H1 (cell line): ENCODE measurements around the gene TSC2. TPM values are rescaled to one million over a fixed set of nuclear protein-coding genes. Genes with fewer than 3 reads are reported as not detected.
A peak's percentile ranks its signal among the peaks of the same experiment; 100 is the strongest.
"Not testable (repeated sequence)": the region's sequence is repeated elsewhere in the genome, so short reads cannot be mapped to it uniquely, and the experiment has no call there.

Experiments
- CTCF ChIA-PET: fragments of 300-600 bp; sonication (Branson Sonifier 250); formaldehyde crosslinking; loops from one replicate; lab custom pipeline; 2021; ENCODE audit not compliant: partially characterized antibody; lab: Charles Lee
- POLR2A ChIA-PET: fragments of 300-600 bp; sonication (Branson Sonifier 250); formaldehyde crosslinking; loops from one replicate; lab custom pipeline; 2021; ENCODE audit warnings: inconsistent platforms; ENCODE audit not compliant: partially characterized antibody; lab: Charles Lee
- DNase-seq, 2 experiments: peaks; one replicate each; pipeline versions ENCODE4 v3.0.0 to v3.0.0-alpha.2; 2010 to 2022; ENCODE audit warnings: low spot score in 2 of 2, low read depth in 1 of 2, mixed read lengths in 1 of 2
- FAIRE-seq: peaks from 2 replicates; lab custom pipeline; 2011; peaks lifted over from hg19 to GRCh38; lab: Jason Lieb, UNC
- H2AFZ ChIP-seq: 2 replicates; pipeline ENCODE4 v1.8.1; 2012; ENCODE audit warnings: low read length, inconsistent platforms
- H2AK5ac ChIP-seq: 2 replicates; pipeline ENCODE4 v1.6.1; 2013; ENCODE audit warnings: low read depth, low read length
- H2BK120ac ChIP-seq: replicated peaks from 2 replicates; pipeline ENCODE3; 2013; ENCODE audit warnings: low read depth, low read length, inconsistent platforms
- H2BK12ac ChIP-seq: 2 replicates; pipeline ENCODE4 v1.6.1; 2013; ENCODE audit warnings: low read depth, low read length
- H2BK15ac ChIP-seq: 2 replicates; pipeline ENCODE4 v1.6.1; 2013; ENCODE audit warnings: low read length
- H2BK20ac ChIP-seq: 2 replicates; pipeline ENCODE4 v1.6.1; 2013; ENCODE audit warnings: low read length
- H2BK5ac ChIP-seq: 2 replicates; pipeline ENCODE4 v1.6.1; 2013; ENCODE audit warnings: low read depth, low read length
- H3K14ac ChIP-seq: 2 replicates; pipeline ENCODE4 v1.6.1; 2013; ENCODE audit warnings: inconsistent platforms; ENCODE audit not compliant: insufficient read length
- H3K18ac ChIP-seq: 2 replicates; pipeline ENCODE4 v1.6.1; 2013; ENCODE audit warnings: low read length; ENCODE audit errors: extremely low read depth
- H3K23ac ChIP-seq: 2 replicates; pipeline ENCODE4 v1.6.1; 2013; ENCODE audit warnings: inconsistent platforms; ENCODE audit not compliant: insufficient read length
- H3K23me2 ChIP-seq: 2 replicates; pipeline ENCODE4 v1.6.1; 2013; ENCODE audit warnings: low read depth, low read length
- H3K27ac ChIP-seq: 2 replicates; pipeline ENCODE4 v1.6.1; 2011; ENCODE audit warnings: low read depth, low read length, inconsistent platforms
- H3K27me3 ChIP-seq, 4 experiments: replicated peaks in 1 of 4; 1 replicate in 1 of 4; 2 replicates in 3 of 4; pipeline versions ENCODE4 v1.6.1 to v1.8.1; 2011 to 2013; ENCODE audit warnings: low read length in 3 of 4, mild to moderate bottlenecking in 3 of 4, inconsistent platforms in 2 of 4, mixed read lengths in 2 of 4, moderate library complexity in 1 of 4; ENCODE audit not compliant: control insufficient read depth in 3 of 4, insufficient read depth in 3 of 4; ENCODE audit errors: extremely low read depth in 1 of 4
- H3K36me3 ChIP-seq, 4 experiments: 2 replicates each; pipeline versions ENCODE4 v1.6.1 to v1.8.1; 2011 to 2013; ENCODE audit warnings: mild to moderate bottlenecking in 4 of 4, low read length in 3 of 4, moderate library complexity in 2 of 4, control low read depth in 1 of 4, inconsistent platforms in 1 of 4; ENCODE audit not compliant: insufficient read depth in 4 of 4, control insufficient read depth in 2 of 4
- H3K4ac ChIP-seq: replicated peaks from 2 replicates; pipeline ENCODE3; 2013; ENCODE audit warnings: low read length, low read depth, mixed read lengths, inconsistent platforms; ENCODE audit not compliant: insufficient read length
- H3K4me1 ChIP-seq, 4 experiments: replicated peaks in 1 of 4; 1 replicate in 1 of 4; 2 replicates in 3 of 4; pipeline versions ENCODE4 v1.6.1 to v1.8.1; 2011 to 2013; ENCODE audit warnings: low read length in 3 of 4, inconsistent platforms in 2 of 4, mixed read lengths in 1 of 4; ENCODE audit not compliant: insufficient read depth in 4 of 4, control insufficient read depth in 3 of 4
- H3K4me2 ChIP-seq, 2 experiments: 2 replicates each; pipeline versions ENCODE4 v1.6.1 to v1.8.1; 2011 to 2013; ENCODE audit warnings: low read depth in 2 of 2, low read length in 2 of 2, control low read depth in 1 of 2, inconsistent platforms in 1 of 2, mild to moderate bottlenecking in 1 of 2; ENCODE audit not compliant: insufficient read depth in 1 of 2
- H3K4me3 ChIP-seq, 4 experiments: fragments of 200-600, 300-600 bp in 1 of 4; sonication (generic), shearing (Covaris generic), sonication (Bioruptor Twin) in 1 of 4; 2 replicates each; pipeline versions ENCODE4 v1.5.1 to v1.8.1; 2011 to 2016; ENCODE audit warnings: low read length in 4 of 4, low read depth in 3 of 4, control low read depth in 2 of 4, inconsistent platforms in 2 of 4, mild to moderate bottlenecking in 2 of 4, mixed read lengths in 1 of 4, moderate library complexity in 1 of 4; ENCODE audit not compliant: insufficient read depth in 2 of 4; ENCODE audit errors: extremely low read depth in 1 of 4
- H3K56ac ChIP-seq: replicated peaks from 2 replicates; pipeline ENCODE3; 2013; ENCODE audit warnings: low read depth, mild to moderate bottlenecking, mixed read lengths, low read length, inconsistent platforms; ENCODE audit not compliant: insufficient read length
- H3K79me1 ChIP-seq: 2 replicates; pipeline ENCODE4 v1.6.1; 2013; ENCODE audit warnings: low read depth, low read length, control low read depth
- H3K79me2 ChIP-seq, 2 experiments: 2 replicates each; pipeline versions ENCODE4 v1.6.1 to v1.8.1; 2012 to 2013; ENCODE audit warnings: low read length in 2 of 2, mild to moderate bottlenecking in 2 of 2, inconsistent platforms in 1 of 2; ENCODE audit not compliant: insufficient read depth in 2 of 2, control insufficient read depth in 1 of 2
- H3K9ac ChIP-seq, 4 experiments: replicated peaks in 1 of 4; 1 replicate in 1 of 4; 2 replicates in 3 of 4; pipeline versions ENCODE4 v1.6.1 to v1.8.1; 2011 to 2013; ENCODE audit warnings: low read depth in 3 of 4, low read length in 3 of 4, control low read depth in 2 of 4, mild to moderate bottlenecking in 2 of 4, moderate library complexity in 2 of 4, inconsistent platforms in 1 of 4; ENCODE audit errors: extremely low read depth in 1 of 4
- H3K9me3 ChIP-seq, 2 experiments: 2 replicates each; pipeline versions ENCODE4 v1.6.1 to v1.8.1; 2012 to 2013; ENCODE audit warnings: mild to moderate bottlenecking in 2 of 2, moderate library complexity in 2 of 2, control low read depth in 1 of 2, inconsistent platforms in 1 of 2, low read depth in 1 of 2, low read length in 1 of 2, mixed read lengths in 1 of 2; ENCODE audit not compliant: insufficient read depth in 2 of 2
- H4K20me1 ChIP-seq, 2 experiments: replicated peaks in 1 of 2; 2 replicates each; pipeline versions ENCODE3 to v1.8.1; 2011 to 2013; ENCODE audit warnings: inconsistent platforms in 2 of 2, low read length in 2 of 2, mild to moderate bottlenecking in 1 of 2; ENCODE audit not compliant: insufficient read depth in 2 of 2, control insufficient read depth in 1 of 2
- H4K5ac ChIP-seq: 2 replicates; pipeline ENCODE4 v1.6.1; 2013; ENCODE audit warnings: low read length, low read depth, mixed read lengths, inconsistent platforms; ENCODE audit not compliant: insufficient read length
- H4K8ac ChIP-seq: 2 replicates; pipeline ENCODE4 v1.8.0; 2013; ENCODE audit warnings: mild to moderate bottlenecking, moderate library complexity, low read length, inconsistent platforms; ENCODE audit not compliant: insufficient read depth; ENCODE audit errors: extremely low read depth
- H4K91ac ChIP-seq: replicated peaks from 2 replicates; pipeline ENCODE3; 2013; ENCODE audit warnings: low read length, mixed read lengths, inconsistent platforms; ENCODE audit not compliant: insufficient read length
- BACH1 ChIP-seq: IDR thresholded peaks from 2 replicates; pipeline ENCODE4 v1.6.1; 2012; ENCODE audit warnings: low read length, improper control_type of control experiment
- EGR1 ChIP-seq: IDR thresholded peaks from 2 replicates; pipeline ENCODE4 v1.6.1; 2011; ENCODE audit warnings: low read depth, low read length, borderline replicate concordance
- HDAC2 ChIP-seq, 2 experiments: fragments of 300-600 bp in 1 of 2; sonication (generic) in 1 of 2; IDR thresholded peaks; 2 replicates each; pipeline ENCODE4 v1.6.1; 2011 to 2012; ENCODE audit warnings: low read depth in 2 of 2, low read length in 2 of 2, mild to moderate bottlenecking in 2 of 2, moderate library complexity in 2 of 2, borderline replicate concordance in 1 of 2, inconsistent platforms in 1 of 2
- MAX ChIP-seq: IDR thresholded peaks from 2 replicates; pipeline ENCODE4 v1.6.1; 2012; ENCODE audit warnings: inconsistent platforms
- WGBS, 2 experiments: shearing (Covaris generic) in 1 of 2; methylation state at CpG; one replicate each; pipeline versions ENCODE4 v1.1.6 to v1.1.7; 2013 to 2015; ENCODE audit warnings: low lambda C conversion rate in 2 of 2, mixed read lengths in 2 of 2, inconsistent platforms in 1 of 2, low coverage in 1 of 2, missing lambda C conversion rate in 1 of 2; ENCODE audit not compliant: insufficient replicate concordance in 2 of 2, insufficient coverage in 1 of 2, insufficient read length in 1 of 2; ENCODE audit errors: extremely low coverage in 1 of 2, missing lambda C conversion rate in 1 of 2; 5-methylcytosine and 5-hydroxymethylcytosine counted together
- polyA plus RNA-seq, 7 experiments: library from polyadenylated mRNA; depleted of rRNA in 3 of 7; stranded (reverse) in 5 of 7; unstranded in 2 of 7; fragments of >200 nt in 5 of 7; fragments of 200-250 nt in 2 of 7; gene quantifications; 1 replicate in 5 of 7; 2 replicates in 1 of 7; 4 replicates in 1 of 7; pipeline versions ENCODE4 v1.2.1 to v1.2.3, GENCODE V29; 2011 to 2013; ENCODE audit warnings: missing spikeins in 2 of 7, mixed read lengths in 2 of 7
- total RNA-seq: library from RNA; stranded (reverse); fragmentation: NEBNext Ultra II Directional; extraction: Animal tissue kit (Norgen Biotek cat#: 25700); gene quantifications from 2 replicates; pipeline ENCODE4 v1.2.1, GENCODE V29; 2021

TSC2 gene
- total and polyA plus RNA-seq, 2 of the 8 experiments (the other 6 are each of a cell fraction or from before 2014, with no cell fraction given) = 65.9 to 96.6 TPM

GRCh38 chr16:2135770-2136490 is 88.1 kb downstream of the TSC2 start, which contains the start of gene PKD1:
Gene PKD1 (minus strand): TSS chr16:2135898. CDS start chr16:2135689, 209 bp downstream.
- not testable (repeated sequence) for H3K9ac ChIP-seq, FAIRE-seq
- DNase-seq = peak; percentile 80 to 100

More at GRCh38 chr16:2135770-2136490, 88.1 kb downstream of the TSC2 start, which contains the start of gene PKD1:
- not testable (repeated sequence) for H2BK5ac ChIP-seq, H3K79me2 ChIP-seq, H3K23ac ChIP-seq, H3K18ac ChIP-seq, H2AK5ac ChIP-seq, H3K27ac ChIP-seq, H2BK20ac ChIP-seq, H3K23me2 ChIP-seq, H4K8ac ChIP-seq, H3K27me3 ChIP-seq, H3K56ac ChIP-seq, H3K79me1 ChIP-seq, H4K20me1 ChIP-seq, H3K4ac ChIP-seq, H4K91ac ChIP-seq, H3K14ac ChIP-seq, H3K4me1 ChIP-seq, H3K36me3 ChIP-seq, H2BK120ac ChIP-seq, H3K9me3 ChIP-seq, H2BK15ac ChIP-seq, H2BK12ac ChIP-seq
- Histone ChIP-seq H3K4me3 (peak within 1 kb of the TSS; percentile 35 to 60 (median 46); a peak in 6 of 8 replicates), H2AFZ (0 out of 2 replicates have a peak within 1 kb of the TSS, but pooled peaks have one; percentile 10), H3K4me2 (peak within 1 kb of the TSS; percentile 53 to 69), H4K5ac (peak within 1 kb of the TSS; percentile 72)
- WGBS, 2 experiments = 0% methylated on average over 21 of the region's 81 CpGs; no CpG with 5 or more reads in 1 of the 2 experiments
- ChIA-PET CTCF (interaction anchor here (0.6 to 1.6 kb wide), 2 partner anchors 44 to 119 kb away, joined by 3 to 4 read pairs; no protein-coding TSS in a partner anchor), POLR2A (interaction anchor here (1.5 to 12.1 kb wide), 2 partner anchors 10 to 16 kb away, joined by 4 to 220 read pairs; partner anchors contain the start of genes RAB26 and TRAF7)
- TF ChIP-seq BACH1 = peak; percentile 74; the same call in 1 of the 2 replicates
- 0 out of 4 replicates have a peak, but pooled peaks of 1 of the 2 experiments have one; percentile 19 for TF ChIP-seq HDAC2 (IDR thresholded peaks at IDR 0.05; ENCODE audit: borderline replicate concordance in 1 of 2, low read depth in 2 of 2, low read length in 2 of 2)
- TF ChIP-seq MAX = 0 out of 2 replicates have a peak, but pooled peaks have one; percentile 11
- TF ChIP-seq EGR1 = peak; percentile 97
